DOHH2 (cell line): Measurements from ENCODE around the gene NSL1.

Experiments used
- CTCF ChIP-seq: fragments of 200-600 bp; sonication (generic); IDR thresholded peaks from one replicate; pipeline ENCODE4 v1.5.1; 2014; ENCODE audit warnings: antibody characterized with exemption, mild to moderate bottlenecking, low read depth, low read length; ENCODE audit not compliant: poor library complexity, severe bottlenecking
- EZH2phosphoT487 ChIP-seq: fragments of 200-600 bp; sonication (generic); IDR thresholded peaks from 2 replicates; pipeline ENCODE4 v1.6.1; 2017; ENCODE audit warnings: borderline replicate concordance, mild to moderate bottlenecking, antibody characterized with exemption, low read length, moderate library complexity, mixed read lengths

- TF ChIP-seq CTCF (no peak), EZH2phosphoT487 (no peak)
Measured at GRCh38 chr1:212794561-212795014, 3.0 kb upstream of the NSL1 start.
